Activated gamma-delta T cell (primary cell): ENCODE data around the gene AATF.

Source experiments
- DNase-seq: peaks from one replicate; lab custom pipeline; 2025; lab: John Stamatoyannopoulos, UW

Gene AATF

GRCh38 chr17:37081287-37081686 is 132.5 kb downstream of the AATF start:
- no peak for DNase-seq

DNA sequence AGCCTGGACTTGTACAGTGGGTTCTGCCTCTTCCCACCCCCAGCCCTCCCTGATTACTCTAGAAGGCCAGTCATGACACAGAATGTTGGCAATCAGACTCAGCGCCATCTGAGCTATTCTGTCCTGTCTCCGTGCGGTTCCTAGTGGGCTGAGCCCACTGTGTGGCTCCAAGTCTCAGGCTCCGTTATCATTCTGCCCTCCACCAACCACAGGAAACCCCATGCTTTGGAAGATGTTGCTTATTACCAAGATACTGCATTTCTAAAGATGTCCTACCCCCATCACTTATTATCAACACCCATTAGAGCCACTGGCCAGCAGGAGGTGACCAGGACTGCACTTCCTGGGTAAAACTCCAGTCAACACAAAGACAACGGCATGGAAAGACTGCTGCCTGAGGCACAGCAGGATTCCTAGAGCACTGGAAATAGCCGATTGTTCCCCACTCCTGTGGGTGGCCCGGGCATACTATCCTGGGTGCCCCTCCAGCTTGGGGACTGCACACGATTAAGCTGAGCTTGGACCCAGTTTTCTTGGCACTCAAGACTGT is 133.6 kb downstream of the AATF start:
- DNase-seq, result no peak

- no peak for DNase-seq
Observed at GRCh38 chr17:37082985-37083384, 134.2 kb downstream of the AATF start.

DNA sequence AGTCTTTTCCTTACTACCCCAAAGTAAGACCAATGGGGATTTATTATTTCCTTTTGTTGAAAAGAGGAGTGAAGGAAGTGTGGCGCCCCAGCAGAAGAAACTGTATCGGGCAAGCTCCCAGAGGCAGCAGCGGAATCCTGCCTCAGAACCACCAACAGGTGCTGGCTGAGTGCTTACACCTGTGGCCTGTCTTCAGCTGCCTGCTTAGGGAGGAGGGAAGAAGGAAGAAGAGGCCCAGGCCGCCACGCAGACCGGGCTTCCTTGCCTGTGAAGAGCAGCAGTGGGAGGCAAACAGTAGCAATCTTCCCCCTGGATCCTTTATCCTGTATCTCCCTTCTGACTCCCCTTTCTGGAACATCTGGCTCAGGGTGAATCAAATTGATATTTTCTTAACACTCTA is 134.7 kb downstream of the AATF start:
- no peak for DNase-seq

- DNase-seq, result no peak
Observed at GRCh38 chr17:37084372-37084771, 135.6 kb downstream of the AATF start.

DNA sequence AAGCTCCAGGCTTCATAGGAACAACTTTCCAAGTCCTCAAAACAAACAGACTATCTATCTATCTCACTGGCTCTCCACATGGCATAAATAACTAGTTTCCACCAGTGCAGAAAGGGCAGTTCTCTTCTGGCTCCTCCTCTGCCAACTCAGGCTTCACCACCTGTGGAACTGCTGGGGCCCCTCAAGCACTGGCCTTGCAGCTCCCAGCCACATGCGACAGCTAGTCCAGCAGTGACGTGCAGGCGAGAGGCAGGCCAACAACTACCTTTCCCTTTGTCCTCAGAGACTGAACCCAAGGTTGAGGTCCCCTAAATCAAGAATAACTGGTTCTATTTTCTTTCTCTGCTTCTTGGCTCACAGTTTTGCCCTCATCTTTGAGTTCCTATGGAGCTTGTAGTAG is 137.6 kb downstream of the AATF start:
- no peak for DNase-seq

GRCh38 chr17:37086948-37087347 is 138.2 kb downstream of the AATF start:
- no peak for DNase-seq

GRCh38 chr17:37087683-37088082 is 138.9 kb downstream of the AATF start:
- DNase-seq, result no peak

GRCh38 chr17:37088459-37088858 is 139.7 kb downstream of the AATF start:
- DNase-seq, result no peak

DNA sequence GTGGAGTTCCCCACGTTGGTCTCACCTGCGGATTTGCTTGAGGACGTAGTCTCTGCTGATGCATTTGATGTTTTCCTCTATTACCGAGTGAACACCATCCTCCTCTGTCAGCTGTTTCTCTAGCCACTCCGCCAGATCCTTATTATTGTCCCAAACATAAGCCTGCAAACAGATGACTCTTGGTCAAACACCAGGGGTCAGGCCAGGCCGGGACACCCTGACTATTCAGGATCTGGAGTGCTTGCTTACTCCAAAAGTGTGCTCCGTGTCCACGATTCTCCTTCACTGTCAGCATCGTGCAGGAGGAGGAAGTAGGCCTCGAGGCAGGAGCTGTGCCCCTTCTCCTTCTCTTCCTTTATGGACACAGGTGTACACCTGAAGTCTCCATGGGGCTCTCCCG is 140.2 kb downstream of the AATF start:
- DNase-seq, result no peak

- DNase-seq, result no peak
Observed at GRCh38 chr17:37089956-37090355, 141.2 kb downstream of the AATF start.

GRCh38 chr17:37090941-37091340 is 142.2 kb downstream of the AATF start:
- DNase-seq, result no peak

DNA sequence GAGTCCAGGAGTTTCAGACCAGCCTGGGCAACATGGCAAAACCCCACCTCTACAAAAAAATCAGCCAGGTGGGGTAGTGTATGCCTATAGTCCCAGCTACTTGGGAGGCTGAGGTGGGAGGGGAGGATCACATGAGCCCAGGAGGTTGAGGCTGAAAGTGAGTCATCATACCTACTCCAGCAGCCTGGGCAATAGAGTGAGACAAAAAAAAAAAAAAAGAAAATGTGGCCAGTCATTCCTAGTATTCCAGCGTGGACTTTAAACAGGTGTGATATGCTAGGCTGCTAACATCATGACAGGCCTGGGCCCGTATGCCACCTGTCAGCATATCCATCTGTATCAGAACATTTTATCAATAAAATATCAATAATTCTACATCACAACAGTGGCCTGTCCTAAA is 143.3 kb downstream of the AATF start:
- no peak for DNase-seq

DNA sequence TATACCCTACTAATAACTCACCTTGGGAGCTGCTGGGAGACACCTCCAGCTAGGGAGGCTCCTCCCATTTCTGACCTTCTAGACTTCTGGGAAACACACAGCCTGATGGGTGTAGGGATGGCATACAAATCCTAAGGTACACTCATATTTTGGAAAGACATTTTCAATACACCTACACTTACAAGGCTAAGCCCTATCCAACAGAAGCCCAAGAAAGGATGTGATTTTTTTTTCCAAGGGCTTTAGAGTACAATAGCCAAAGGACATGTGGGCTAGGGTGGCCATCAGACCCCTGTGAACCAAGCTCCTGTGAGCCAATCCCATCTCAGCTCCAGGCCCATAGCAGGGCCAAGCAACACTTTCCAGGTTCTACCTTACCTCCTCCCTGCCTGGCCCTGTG is 143.9 kb downstream of the AATF start:
- DNase-seq, result no peak

DNA sequence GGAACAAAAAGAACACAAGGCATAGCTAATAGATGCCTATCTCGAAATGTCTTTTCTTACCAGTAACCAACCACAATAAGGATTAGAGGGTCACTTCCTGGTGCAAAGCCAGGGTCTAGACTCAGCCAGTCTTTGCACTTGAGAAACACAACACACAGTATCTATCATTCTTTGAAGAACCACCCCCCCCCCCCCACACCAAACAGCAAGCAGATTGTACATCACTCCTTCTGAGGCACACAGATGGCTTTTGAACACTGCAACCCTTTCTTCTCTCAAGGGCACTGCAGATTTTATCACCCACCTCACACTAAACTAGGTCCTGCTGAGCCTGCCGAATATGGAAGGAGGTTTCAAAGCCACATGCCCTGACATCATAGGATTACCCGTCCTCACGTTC is 145.6 kb downstream of the AATF start:
- DNase-seq, result no peak

GRCh38 chr17:37096071-37096470 is 147.3 kb downstream of the AATF start:
- no peak for DNase-seq

DNA sequence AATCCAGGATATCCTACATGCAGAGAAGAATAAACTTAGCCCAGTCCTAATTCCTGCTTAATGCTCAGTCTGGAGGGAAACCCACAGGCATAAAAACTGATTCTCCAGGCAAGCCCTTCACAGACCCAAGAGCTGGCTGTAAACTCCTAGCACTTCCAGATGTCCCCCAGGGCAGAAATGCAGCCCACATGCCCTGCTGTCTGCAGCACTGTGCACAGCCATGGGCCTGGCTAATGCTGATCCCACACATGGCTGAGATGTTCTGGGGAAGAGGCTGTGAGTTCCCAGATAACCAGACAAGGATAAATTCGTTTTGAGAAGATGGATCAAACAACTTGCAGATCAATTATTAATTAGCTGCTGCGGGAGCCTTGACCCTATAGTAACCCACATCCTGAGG is 148.4 kb downstream of the AATF start:
- DNase-seq, result no peak

- no peak for DNase-seq
Observed at GRCh38 chr17:37098152-37098551, 149.4 kb downstream of the AATF start.

- DNase-seq, result no peak
Observed at GRCh38 chr17:37098910-37099664, 150.3 kb downstream of the AATF start.

- no peak for DNase-seq
Observed at GRCh38 chr17:37100231-37100630, 151.5 kb downstream of the AATF start.

DNA sequence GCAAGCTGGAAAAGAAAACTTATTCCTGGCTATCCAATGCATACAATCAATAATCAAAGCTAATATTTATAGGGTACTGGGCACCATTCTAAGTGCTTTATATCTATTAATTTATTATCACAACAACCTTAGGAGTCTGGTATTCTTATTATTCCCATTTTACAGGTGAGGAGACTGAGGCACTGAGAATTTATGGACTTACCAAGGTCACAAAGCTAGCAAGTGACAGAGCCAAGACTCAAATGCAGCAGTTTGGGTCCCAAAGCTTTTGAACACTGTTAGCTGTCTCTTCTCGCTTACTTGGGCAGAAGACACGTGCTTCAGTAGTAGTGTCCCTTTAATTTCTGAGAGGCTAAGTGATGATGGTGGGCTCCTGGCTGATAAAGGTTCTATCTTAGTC is 152.6 kb downstream of the AATF start:
- no peak for DNase-seq

DNA sequence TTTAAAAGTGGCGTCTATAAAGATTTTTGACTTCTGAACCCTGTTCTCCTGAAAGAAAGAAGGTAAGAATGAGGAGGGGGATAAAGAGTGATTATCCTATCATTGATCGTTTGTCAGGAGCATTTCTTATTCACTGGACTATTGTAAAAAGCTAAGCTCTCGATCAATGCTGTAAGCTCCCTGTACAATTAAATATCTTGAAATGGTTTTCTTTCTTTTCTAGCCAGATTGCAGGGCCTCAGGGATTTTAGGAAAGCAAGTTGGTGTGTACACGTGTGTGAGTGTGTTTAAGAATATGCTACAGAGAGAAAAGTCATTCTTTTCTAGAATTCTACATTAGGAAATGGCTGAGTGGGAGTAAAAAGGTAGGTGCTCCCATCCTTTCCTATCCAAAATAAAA is 154.5 kb downstream of the AATF start:
- DNase-seq, result no peak

GRCh38 chr17:37106049-37106448 is 157.3 kb downstream of the AATF start:
- DNase-seq, result no peak
